Jurkat, Clone E6-1 (cell line): ENCODE data around the gene LBX2.

Source experiments
- DNase-seq: peaks from one replicate; pipeline ENCODE4 v3.0.0-alpha.2; 2011; ENCODE audit warnings: low read depth, low spot score
- H3K4me3 ChIP-seq: 2 replicates; pipeline ENCODE4 v1.5.1; 2011; ENCODE audit warnings: mild to moderate bottlenecking, low read length, control low read depth, moderate library complexity

The LBX2 gene

GRCh38 chr2:74528600-74529356 lies 29.4 kb upstream of the LBX2 start:
- DNase-seq, result no peak
- H3K4me3 ChIP-seq, result peak overlapping the region; percentile 99

DNA sequence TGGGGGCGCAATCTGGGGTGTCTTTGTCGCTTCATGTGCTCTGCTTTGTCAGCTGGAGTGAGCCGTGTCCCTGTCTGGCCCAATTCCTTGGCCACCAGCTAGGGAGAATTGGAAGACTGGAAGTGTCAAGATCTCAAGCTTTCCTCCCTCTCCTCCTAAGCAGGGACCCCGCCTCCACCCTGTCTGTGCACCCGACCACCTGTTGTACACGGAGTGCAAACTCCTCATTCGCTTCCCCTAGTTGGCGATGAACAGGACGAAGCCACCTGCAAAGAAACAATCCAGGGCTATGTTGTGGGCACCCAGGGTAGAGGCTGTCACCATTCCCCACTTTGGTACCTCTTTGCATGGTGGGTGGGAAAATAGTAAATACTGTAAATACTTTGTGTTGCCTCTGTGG lies 28.3 kb upstream of the LBX2 start:
- peak overlapping the region; percentile 99 for H3K4me3 ChIP-seq
- no peak for DNase-seq

DNA sequence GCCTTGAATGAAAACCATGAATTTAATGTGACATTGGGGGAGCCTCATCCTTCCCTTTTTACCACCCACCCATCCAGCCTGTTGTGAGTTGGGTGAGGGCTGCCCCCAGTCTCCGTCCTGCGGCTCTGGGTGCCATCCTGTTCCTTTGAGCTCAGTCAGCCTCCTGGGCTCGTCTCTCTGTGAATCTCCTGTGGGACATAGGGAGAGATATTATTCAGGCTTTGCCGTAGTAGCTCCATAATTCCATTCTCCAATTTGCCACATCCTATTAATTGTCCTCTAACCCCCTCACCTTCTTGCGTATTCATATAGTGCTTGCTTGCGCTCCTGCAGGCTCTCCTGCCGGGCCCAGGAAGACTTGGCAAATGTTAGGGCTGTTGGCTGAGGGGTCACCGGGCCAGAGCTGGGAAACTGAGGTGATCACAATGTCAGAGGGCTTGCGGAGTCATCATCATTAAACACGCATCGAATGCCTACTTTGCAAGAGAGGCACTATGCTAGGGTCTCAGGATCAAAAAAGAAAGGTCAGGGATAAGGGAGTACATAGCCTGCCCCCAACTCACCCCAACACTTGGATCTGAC lies 27.3 kb upstream of the LBX2 start:
- no peak overlapping the region for H3K4me3 ChIP-seq
- no peak for DNase-seq

DNA sequence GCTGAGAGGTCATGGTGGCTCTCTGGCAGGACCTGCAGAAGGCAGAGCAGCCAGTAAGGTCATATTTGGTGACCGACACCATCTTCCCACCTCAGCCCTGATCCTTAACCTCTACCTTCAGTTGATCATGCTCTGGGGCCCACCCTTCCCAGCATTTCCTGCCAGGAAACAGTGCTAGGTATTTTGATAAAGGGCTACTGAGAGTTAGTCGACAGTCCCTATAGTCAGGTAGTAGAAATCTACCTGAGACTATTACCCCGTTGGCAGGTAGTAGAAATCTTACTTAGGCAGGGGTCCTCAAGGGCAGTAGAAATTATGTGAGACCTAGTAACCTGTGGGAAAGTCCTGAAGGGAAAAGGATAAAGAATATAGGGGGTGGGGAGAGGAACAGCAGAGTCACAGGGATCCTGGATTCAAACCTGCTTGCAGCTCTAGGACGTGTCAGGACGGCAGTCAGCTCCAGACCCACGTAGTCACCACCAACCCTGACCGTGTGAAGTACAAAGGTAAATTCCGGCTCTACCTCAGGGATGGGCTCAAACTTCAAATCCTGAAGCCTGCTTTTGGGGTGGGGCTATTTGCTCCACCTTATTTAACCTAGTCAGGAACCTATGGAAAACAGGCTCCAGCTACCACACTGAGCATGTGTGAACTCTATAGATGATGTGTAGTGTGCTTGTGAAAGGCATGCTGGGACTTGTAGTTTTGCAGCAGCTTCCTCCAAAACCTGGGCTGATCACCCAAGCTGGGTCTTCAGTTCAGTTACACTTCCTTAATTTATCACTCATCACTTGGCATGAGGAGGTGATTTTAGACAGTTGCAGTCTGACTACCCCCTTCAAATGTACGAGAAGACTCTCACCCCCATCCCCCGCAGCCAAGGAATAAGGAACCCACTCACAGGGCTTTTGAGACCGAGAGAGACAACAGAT lies 26.6 kb upstream of the LBX2 start, which contains the start of gene DQX1:
TSS of gene DQX1 (minus strand) at position 515 of the 932 bp plus-strand sequence. CDS start at position 13, 502 bp downstream.
- no peak within 1 kb of the TSS for H3K4me3 ChIP-seq
- DNase-seq, result peak; percentile 36

DNA sequence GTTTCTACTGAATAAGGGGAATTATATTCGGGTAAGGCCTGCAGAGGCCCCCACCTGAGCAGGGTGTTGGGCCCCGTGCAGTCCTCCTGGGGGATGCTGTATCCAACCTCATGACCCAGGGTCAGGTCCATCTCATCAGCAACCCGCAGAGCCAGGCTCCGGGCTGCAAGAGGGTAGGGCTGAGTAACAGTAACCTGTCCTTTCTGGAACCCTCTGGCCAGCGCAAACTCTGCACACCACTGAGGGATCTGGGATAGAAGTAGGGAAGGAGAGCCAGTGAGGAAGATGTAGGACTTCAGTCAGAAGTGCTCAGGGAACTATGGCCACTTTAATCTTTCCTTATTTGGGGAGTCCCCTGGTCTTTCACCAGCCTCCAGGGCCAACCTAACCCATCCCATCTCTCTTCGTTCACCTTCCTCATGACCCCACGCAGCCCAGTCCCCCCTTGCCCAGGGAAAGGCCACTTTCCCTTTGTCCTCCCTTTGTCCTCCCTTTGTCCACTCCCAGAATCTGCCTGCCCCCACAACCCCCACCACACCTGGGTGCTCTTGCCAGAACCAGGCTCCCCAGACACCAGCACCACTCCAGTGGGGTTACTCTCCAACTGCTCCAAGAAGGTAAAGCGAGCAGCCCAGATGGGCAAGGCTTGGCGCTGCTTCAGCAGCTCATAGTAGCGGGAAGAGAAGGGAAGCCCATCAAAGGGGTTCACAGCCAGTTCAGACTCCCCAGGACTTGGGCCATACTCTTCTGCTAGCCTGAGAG lies 25.7 kb upstream of the LBX2 start:
- no peak overlapping the region for H3K4me3 ChIP-seq
- DNase-seq, result no peak

DNA sequence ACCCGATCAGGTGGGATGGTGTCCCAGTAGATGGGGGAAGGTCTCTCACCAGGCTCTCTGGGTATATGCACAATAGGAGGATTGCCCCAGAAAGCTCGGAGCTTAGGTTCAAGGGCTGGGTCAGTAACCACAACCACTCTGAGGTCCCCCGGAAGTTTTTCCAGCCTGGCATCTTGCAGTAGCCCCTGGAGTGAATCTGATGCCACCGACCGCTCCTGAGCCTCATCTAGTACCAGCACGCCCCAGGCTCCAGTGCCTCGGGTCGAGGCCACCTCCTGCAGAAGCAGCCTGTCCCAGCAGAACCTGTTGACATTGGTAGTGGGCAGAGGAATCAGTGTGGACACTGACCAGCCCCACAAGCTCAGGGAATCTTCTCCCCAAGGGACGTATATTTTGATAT lies 24.6 kb upstream of the LBX2 start:
- no peak for DNase-seq
- no peak overlapping the region for H3K4me3 ChIP-seq

DNA sequence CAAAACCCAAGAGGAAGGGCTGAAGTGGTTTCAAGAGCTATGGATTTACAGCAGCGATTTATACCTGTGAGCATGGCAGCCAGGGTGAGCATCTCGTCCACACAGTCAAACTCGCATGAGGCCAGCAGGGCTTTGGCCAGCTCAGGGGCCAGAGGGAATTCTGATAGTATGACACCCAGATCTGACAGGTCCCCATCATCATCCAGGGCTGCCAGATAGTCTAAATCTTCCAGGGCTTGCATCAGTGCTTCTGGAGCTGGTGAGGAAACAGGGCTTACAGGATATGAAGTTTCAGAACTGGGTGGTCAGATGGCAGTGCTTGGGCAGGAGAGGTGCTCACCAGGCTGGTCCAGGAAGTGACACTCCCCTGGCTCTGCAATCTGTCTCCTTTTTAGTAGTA lies 23.1 kb upstream of the LBX2 start:
- H3K4me3 ChIP-seq, result no peak overlapping the region
- DNase-seq, result no peak

DNA sequence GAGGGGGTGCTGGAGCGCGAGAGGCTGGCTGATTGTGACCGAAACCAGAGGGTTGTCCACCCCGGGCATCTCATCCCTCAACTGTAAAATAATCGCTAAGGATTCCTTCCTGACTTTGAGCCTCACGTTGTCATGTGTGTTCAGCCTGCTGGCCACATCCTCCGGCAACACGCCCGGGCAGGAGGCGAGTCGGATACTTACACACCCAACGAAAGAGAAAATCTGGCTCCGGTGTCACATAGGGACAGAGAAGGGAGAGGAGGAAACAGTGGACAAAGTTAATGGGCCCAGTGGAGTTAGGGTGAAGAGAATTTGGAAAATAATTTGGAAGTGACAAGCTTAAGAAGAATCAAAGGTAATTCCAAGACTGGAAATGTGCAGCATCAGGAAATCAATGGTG lies 17.2 kb upstream of the LBX2 start:
- H3K4me3 ChIP-seq, result no peak overlapping the region
- DNase-seq, result no peak

DNA sequence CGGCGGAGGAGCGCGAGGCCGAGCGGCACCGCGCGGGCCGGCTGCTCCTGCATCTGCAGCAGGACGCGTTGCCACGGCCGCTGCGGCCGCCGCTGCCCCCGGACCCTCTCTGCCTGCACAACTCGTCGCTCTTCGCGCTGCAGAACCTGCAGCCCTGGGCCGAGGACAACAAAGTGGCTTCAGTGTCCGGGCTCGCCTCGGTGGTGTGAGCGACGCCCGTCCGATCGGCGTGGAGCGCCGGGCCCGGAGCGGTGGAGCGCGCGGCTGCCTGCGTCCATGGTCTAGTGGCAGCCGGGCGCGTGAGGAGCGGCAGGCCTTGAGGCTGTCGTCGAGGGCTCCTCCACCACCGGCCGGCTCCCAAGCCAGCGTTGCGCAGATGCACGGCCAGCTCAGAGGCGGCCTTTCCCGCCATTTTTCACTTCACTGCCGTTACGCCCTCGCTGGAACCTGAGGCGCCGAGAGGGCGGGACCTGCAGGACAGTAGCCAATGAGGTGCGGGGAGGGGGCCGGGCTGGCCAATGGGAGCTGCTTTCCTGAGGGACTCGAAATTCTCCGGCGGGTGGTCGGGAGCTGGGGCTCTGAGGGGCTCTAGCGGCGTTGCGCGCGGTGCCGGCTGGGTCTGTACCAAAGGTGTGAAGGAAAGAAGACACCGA lies 16.7 kb upstream of the LBX2 start:
- no peak for DNase-seq
- H3K4me3 ChIP-seq, result no peak overlapping the region

DNA sequence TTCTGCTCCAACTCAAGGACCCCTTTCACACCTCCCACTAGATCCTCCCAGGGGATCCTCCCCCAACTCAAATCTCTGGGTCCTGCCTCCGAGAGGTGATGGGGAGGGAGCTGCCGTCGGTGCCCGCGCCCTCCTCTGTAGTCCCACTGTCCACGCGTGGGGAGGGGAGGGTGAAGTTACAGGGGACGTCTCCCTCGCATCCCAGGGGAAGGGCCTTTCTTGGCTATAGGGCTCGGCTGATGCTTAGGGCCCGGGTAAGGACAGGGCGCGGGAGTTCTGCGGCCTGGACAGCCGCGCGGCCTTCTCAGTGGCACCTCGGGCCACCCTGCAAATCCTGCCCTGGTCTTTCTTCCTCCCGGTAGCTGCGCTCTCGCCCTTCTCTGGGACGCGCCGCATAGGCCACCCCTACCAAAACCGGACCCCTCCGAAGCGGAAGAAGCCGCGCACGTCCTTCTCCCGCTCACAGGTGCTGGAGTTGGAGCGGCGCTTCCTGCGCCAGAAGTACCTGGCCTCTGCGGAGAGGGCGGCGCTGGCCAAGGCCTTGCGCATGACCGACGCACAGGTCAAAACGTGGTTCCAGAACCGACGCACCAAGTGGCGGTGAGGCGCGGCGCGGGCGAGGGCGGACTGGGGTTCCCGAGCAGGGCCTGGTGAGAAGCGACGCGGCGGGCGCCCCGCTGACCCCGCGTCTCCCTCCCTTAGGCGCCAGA lies 16.0 kb upstream of the LBX2 start:
- no peak overlapping the region for H3K4me3 ChIP-seq
- no peak for DNase-seq

GRCh38 chr2:74514368-74515270 lies 15.2 kb upstream of the LBX2 start, which contains the start of gene TLX2:
TSS of gene TLX2 (plus strand) at chr2:74514450. CDS start at chr2:74514807, 357 bp downstream.
- peak within 1 kb of the TSS; percentile 60 for H3K4me3 ChIP-seq
- no peak for DNase-seq

DNA sequence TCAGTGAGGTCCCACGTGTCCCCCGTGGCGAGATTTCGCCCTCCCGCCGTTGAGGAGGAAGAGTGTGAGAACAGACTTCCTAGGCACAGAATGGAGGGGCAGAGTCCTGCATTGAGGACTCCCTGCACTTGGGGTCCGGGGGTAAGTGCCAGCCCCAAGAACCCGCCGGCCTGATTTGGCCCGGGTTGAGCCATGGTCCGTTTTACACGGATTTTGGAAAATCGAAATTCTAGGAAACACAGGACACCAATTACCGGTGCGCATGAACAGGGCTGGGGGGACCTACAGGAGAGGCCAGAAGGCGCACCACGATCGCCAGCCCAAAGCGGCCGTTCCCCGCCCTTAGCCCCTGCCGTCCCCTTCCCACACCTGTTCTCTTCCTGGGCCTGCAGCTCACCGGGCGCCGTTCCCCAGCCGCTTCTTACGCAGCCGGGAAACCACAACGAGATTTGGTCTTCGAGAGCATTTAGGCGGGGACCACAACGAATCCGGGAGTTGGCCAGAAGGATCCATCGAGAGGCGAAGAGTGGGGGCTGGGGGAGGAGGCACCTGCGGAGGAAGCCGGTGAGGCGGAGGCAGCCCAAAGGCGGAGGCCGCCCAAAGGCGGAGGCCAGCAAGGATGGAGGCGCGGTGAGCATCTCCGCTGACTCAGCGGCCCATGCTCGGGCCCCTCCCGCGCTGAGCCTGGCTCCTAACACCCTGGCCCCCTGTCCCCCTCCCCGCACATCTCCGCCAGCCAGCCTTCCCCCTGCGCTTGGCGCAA lies 14.4 kb upstream of the LBX2 start:
- peak; percentile 79 for DNase-seq
- H3K4me3 ChIP-seq, result peak overlapping the region; percentile 60

DNA sequence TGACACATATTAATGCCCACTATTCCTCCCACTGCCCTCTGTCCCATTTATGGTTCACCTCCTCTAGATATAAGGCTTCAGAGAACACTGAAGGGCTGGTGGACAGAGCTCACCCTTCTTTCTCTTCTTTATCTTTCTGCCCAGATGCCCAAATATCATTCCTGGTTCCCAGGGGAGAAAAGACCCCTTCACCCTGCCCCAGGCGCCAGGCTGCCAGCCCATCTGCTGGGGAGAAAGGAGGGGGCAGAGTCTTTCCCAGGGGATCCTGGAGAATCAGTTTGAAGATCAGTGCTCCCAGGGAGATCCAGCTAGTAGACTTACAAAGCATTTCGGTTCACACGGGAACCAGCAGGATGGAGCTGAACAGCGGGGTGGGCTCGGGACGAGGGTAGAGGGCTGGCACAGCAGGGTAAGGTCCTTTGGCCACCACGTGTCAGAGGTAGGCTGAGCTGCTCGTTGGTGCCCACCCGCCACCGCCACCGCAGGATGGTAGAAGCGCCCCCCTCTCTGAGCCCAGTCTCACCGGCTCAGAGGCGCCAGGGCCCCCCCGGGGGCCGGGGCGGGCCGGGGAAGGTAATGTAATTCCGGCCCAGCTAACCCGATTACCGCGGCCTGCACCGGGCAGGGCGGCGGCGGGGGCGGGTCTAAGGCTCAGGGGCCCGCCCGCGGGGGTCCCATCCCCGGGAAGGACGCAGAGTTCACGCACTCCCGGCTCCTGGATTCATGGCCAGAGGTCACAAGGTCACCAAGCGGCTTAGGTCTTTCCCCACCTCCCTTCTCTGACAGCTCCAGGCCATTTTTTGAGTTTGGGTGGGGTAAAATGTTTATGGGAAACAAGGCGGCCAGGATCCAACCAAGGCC lies 13.6 kb upstream of the LBX2 start:
- DNase-seq, result no peak
- H3K4me3 ChIP-seq, result peak overlapping the region; percentile 60

GRCh38 chr2:74511104-74511989 lies 11.9 kb upstream of the LBX2 start:
- DNase-seq, result no peak
- H3K4me3 ChIP-seq, result no peak overlapping the region

GRCh38 chr2:74510272-74510671 lies 10.9 kb upstream of the LBX2 start:
- no peak for DNase-seq
- no peak overlapping the region for H3K4me3 ChIP-seq
